Measurements from ENCODE around the gene PSMF1. TPM values are rescaled to one million over a fixed set of nuclear protein-coding genes. Genes with fewer than 3 reads are reported as not detected.

Gene PSMF1
- total RNA-seq, 4 donors from 2014 or later = 44.6 to 167 (median 67.8) TPM

- DNase-seq = no peak
- no peaks in the 10 kb centered on the region for H3K4me1 ChIP-seq
- no peak for TF ChIP-seq CTCF (IDR thresholded peaks at IDR 0.05)
- TF ChIP-seq POLR2A (IDR thresholded peaks at IDR 0.05) = no peak
- no peaks in the 10 kb centered on the region for H3K9me3 ChIP-seq
- no peak overlapping the region for H3K27ac ChIP-seq
- no peaks in the 10 kb centered on the region for H3K36me3 ChIP-seq
- no peak overlapping the region for H3K4me3 ChIP-seq
- no peaks in the 10 kb centered on the region for H3K27me3 ChIP-seq
Measured at GRCh38 chr20:1102016-1102415, 16.4 kb upstream of the PSMF1 start.

- Histone ChIP-seq H3K4me3 (no peak overlapping the region), H3K9me3 (no peaks in the 10 kb centered on the region), H3K27ac (no peak overlapping the region), H3K27me3 (no peaks in the 10 kb centered on the region), H3K4me1 (no peaks in the 10 kb centered on the region), H3K36me3 (no peaks in the 10 kb centered on the region)
- no peak for TF ChIP-seq CTCF (IDR thresholded peaks at IDR 0.05)
- no peak for TF ChIP-seq POLR2A (IDR thresholded peaks at IDR 0.05)
- DNase-seq = no peak
Measured at GRCh38 chr20:1103751-1104150, 14.7 kb upstream of the PSMF1 start.

DNA sequence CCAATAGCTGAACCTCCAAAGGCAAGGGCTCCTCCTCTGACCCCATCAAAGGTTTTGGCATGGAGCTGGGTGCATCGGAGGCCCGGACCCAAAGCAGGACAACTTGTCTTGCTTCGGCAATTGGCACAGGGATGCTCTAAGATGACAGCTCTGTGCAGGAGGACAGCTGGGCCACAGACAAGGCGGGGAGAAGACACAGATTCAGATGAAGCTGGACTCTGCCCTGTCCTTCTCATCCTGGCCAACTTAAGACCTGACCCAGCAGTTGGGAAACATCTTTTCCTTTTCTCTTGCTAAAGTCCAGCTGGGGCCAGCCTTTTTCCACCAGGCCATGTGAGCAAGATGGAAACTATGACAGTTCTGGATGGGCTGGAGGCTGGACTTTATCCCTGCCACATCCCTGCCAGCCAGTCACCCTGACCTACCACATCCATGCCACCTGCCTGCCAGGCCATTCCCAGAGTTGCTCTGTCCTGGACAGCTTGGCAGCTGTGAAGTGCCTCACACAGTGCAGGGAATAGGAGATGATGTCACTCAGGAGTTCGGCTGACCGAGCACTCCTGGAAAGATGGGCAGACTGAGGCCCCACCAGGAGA is 12.7 kb upstream of the PSMF1 start:
- H3K9me3 ChIP-seq = no peaks in the 10 kb centered on the region
- H3K4me1 ChIP-seq = no peaks in the 10 kb centered on the region
- no peaks in the 10 kb centered on the region for H3K36me3 ChIP-seq
- no peak for DNase-seq
- no peaks in the 10 kb centered on the region for H3K27me3 ChIP-seq
- no peak for TF ChIP-seq CTCF (IDR thresholded peaks at IDR 0.05)
- TF ChIP-seq POLR2A (IDR thresholded peaks at IDR 0.05) = no peak
- H3K27ac ChIP-seq = no peak overlapping the region
- H3K4me3 ChIP-seq = no peak overlapping the region

DNA sequence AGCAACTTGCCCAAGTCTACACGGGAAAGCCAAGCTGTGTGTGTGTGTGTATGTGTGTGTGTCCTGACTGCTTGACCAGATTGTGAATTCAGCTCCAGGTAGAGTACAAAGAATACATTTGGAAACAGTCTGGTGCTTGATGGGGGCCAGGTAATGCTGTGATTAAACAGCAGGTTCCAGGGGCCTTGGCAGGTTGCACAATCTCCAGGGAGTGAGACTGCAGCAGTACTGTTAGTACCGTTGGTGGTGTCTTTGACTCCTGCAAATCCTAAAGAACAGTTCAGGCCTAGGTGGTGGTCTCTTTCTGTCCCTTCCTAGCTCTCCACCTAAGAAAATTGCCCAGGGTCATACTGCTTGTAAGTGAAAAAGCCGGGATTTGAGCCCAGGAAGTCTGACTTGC is 11.2 kb upstream of the PSMF1 start:
- DNase-seq = no peak
- Histone ChIP-seq H3K4me3 (no peak overlapping the region), H3K4me1 (no peaks in the 10 kb centered on the region), H3K27me3 (no peaks in the 10 kb centered on the region), H3K9me3 (no peaks in the 10 kb centered on the region), H3K27ac (no peak overlapping the region), H3K36me3 (no peaks in the 10 kb centered on the region)
- TF ChIP-seq CTCF (IDR thresholded peaks at IDR 0.05) (no peak), POLR2A (IDR thresholded peaks at IDR 0.05) (no peak)

GRCh38 chr20:1108437-1108920 is 9.9 kb upstream of the PSMF1 start:
- peak; percentile 40 to 78 (median 71) for TF ChIP-seq CTCF (IDR thresholded peaks at IDR 0.05)
- TF ChIP-seq POLR2A (IDR thresholded peaks at IDR 0.05) = no peak
- Histone ChIP-seq H3K27ac (no peak overlapping the region), H3K9me3 (no peaks in the 10 kb centered on the region), H3K36me3 (no peaks in the 10 kb centered on the region), H3K4me3 (no peak overlapping the region), H3K27me3 (no peaks in the 10 kb centered on the region), H3K4me1 (no peaks in the 10 kb centered on the region)
- DNase-seq = peak; percentile 47 to 84 (median 73)

DNA sequence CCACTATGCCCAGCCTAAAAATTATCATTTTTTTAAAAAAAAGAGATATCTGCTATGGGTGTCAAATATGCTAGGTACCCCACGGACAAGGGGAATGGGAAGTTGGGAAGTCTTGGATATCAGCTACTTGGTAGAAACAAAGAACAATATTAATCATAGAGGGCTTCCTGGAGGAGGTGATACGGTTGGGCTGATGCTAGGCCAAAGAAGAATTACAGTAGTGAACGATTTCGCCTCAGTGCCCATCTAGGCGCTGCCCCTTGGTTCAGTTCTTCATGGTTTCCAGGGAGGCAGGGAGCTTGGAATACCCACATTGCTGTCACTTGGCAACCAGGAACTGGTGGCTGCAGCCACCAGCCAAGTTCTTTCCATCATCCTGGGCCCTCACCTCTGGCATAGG is 5.5 kb upstream of the PSMF1 start:
- DNase-seq = no peak
- TF ChIP-seq POLR2A (IDR thresholded peaks at IDR 0.05) (no peak), CTCF (IDR thresholded peaks at IDR 0.05) (no peak)
- Histone ChIP-seq H3K4me3 (no peak overlapping the region), H3K27ac (no peak overlapping the region), H3K9me3 (no peaks in the 10 kb centered on the region), H3K36me3 (no peaks in the 10 kb centered on the region), H3K4me1 (peaks cover 0 to 5% (median 1%) of the 10 kb centered on the region in 4 donors), H3K27me3 (no peaks in the 10 kb centered on the region)

Data from Peyer's patch (tissue), 4 donors.